Activated CD8-positive, alpha-beta memory T cell treated with anti-CD3 and anti-CD28 coated beads for 24 hours (primary cell): Measurements from ENCODE around the gene CNTNAP2.

Experiments used
- DNase-seq: peaks from one replicate; pipeline ENCODE4 v3.0.0-alpha.2; 2020

CNTNAP2 gene

GRCh38 chr7:148127374-148127773 is 2010.8 kb downstream of the CNTNAP2 start:
- DNase-seq, result no peak

DNA sequence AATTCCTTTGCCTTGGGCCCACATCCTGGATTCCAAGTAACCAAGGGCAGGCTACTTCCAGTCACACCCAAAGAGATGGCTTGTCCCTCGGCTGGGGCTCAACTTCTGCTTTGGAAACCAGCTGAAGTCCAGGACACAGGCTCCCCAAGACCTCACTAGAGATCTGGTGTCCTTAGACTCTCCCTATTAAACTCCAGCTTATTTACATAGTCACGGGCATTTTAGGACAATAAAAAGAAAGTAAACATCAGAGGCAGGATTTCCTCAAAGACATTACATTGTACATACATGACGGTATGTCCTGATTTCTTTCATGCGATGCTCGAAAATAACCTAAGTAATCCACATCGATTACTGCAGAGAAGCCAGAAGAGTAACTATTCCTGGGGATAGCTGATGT is 2012.4 kb downstream of the CNTNAP2 start:
- no peak for DNase-seq

GRCh38 chr7:148135116-148135515 is 2018.5 kb downstream of the CNTNAP2 start:
- no peak for DNase-seq

DNA sequence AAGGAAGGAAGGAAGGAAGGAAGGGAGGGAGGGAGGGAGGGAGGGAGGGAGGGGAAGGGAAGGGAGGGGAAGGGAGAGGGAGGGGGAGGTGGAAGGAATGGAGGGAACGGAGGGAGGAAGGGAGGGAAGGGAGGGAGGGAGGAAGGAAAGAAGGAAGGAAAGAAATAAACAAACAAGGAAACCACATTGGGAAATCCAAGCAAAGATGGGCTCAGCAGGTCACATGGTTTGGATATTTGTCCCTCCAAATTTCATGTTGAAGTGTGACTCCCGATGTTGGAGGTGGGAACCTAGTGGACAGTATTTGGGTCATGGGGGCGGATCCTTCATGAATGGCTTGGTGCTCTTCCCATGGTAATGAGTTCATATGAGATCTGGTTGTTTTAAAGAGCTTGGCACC is 2019.4 kb downstream of the CNTNAP2 start:
- DNase-seq, result no peak

- DNase-seq, result no peak
These were observed 2026.2 kb downstream of the CNTNAP2 start for GRCh38 chr7:148142660-148143248.

DNA sequence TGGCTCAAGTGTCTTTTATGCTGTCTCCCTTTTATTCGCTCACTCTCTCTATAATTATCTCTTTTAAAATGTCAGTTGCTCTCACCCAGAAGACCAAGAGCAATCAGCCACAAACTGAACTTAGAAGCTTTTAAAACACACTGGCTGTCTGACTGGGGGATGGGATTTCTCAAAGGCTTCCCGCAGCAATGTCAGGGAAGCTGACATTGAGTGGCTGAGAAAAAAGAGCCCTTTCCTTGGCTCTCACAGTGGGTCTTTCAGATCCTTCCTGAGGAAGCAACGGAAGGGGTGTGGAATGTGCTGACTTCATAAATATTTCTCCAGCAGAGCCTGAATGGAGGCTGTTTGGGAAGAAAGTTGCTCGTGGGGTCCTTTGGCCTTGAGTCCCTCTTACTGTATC is 2028.2 kb downstream of the CNTNAP2 start:
- DNase-seq, result no peak

- DNase-seq, result no peak
These were observed 2029.7 kb downstream of the CNTNAP2 start for GRCh38 chr7:148146346-148146745.

- no peak for DNase-seq
These were observed 2030.8 kb downstream of the CNTNAP2 start for GRCh38 chr7:148147438-148147837.

GRCh38 chr7:148148456-148148855 is 2031.9 kb downstream of the CNTNAP2 start:
- no peak for DNase-seq

- DNase-seq, result no peak
These were observed 2033.1 kb downstream of the CNTNAP2 start for GRCh38 chr7:148149730-148150129.

- DNase-seq, result no peak
These were observed 2035.2 kb downstream of the CNTNAP2 start for GRCh38 chr7:148151778-148152177.

DNA sequence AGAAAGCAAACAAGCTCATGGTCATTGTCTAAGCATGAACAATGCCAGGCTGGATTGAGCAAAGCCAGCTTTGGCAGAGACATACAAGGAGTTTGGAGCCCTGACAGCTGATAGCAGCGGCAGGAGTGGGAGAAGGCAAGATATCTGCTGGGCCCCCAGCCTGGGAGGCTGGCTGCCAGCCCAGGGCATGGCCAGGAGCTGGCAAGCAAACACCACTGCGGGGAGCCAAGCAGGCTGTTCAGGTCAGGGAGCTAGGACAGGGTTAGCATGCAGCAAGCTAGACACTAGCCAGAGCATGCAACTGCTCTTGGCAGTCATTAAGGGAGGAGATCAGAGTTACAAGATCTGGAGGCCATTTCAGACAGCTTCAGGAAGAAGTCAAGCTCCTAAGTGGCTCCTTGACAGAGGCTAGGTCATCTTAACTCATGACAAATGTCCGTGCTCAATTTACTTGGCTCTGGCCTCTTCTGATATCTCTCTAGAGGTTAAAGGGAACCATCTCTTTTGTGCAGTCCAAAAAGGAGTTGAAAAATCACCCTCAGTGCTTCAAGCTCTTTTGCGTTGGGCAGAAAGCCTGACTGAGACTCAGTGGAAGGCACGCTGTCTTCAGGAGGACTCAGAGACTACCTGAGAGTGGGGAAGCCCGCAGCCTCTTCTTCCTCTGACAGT is 2037.1 kb downstream of the CNTNAP2 start:
- no peak for DNase-seq

DNA sequence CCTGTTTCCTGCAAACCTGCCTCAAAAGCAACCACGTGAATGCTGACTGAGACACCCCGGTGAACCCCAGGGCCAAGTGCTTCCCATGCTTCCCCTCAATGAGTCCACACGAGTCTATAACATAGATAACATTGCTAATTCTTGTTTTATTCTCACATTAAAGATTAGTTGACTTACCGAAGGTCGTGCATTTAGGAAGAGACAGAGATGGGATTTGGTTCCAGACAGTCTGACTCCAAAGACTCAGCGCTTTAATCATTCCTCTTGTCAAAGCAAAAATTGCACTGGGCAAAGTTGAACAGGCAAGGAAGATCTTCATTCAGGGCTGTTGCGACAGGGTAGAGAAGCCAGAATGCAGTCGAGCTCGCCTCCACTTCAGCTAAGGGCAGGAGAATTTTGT is 2038.4 kb downstream of the CNTNAP2 start:
- DNase-seq, result no peak

DNA sequence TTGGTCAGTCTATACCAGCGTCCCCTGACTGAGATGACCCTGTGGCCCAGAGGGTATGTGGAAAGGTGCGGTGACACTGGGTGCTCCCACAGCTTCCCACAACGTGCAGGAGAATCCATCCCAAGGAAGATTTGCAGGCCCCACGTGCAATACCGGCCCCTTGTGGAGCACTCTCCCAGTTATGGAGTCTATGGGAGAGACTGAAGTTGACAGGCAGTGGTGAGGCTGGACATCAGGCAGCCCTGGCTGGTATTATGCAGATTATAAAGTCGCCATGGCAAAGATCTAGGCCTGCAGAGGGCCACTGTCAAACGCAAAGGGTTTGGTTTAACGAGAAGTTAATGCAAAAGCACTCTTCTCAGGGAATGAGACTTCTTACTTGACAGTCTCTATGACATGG is 2039.2 kb downstream of the CNTNAP2 start:
- no peak for DNase-seq

DNA sequence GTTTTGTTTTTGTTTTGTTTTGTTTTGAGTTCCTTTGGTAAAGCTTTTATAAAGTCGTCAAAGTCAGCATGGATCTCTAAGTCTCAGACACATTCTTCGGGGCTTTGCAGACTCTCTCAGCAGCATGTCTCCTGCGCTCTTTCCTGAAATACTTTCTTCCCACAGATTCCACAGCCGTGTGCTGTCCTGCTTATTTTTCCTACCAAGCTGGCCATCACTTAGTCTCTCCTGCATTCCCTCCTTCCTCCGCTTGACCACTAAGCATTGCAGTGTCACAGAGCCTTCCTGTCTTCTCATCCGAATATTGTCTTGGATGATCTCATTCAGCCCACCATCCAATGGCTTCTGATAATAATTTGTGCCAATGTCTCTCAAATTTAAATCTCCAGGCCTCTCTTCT is 2039.6 kb downstream of the CNTNAP2 start:
- DNase-seq, result no peak

DNA sequence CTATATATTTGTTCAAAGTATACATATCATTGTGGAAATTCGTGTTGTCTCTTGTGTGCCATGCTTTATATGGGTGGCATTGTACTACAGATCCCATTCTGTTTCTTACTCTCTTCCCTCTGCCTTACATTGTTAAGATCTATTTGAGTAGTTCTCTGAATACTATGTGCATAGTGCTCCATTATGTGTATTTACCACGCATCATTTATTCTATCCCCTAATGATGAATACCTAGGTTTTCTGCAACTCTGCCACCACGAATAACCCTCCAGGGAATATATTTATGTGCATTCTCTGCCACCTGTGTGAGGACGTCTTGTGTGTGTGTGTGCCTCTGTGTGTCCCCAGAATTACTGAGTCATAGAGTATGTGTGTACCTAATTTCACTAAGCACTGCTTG is 2042.7 kb downstream of the CNTNAP2 start:
- no peak for DNase-seq

- no peak for DNase-seq
These were observed 2045.2 kb downstream of the CNTNAP2 start for GRCh38 chr7:148161776-148162175.

DNA sequence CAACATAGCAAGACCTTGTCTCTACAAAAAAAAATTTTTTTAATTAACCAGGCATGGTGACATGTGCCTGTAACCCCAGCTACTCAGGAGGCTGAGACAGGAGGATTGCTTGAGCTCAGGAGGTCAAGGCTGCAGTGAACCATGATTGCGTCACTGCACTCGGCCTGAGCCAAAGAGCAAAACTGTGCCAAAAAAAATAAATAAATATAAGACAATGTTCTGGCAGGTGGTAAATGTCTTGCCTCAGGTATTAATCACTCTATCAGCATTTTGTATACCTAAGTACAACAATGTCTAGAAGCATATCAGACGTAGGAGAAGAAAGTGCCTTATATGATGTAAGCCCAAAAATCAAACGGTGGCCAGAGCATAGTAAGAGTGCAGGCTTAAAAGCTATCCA is 2046.2 kb downstream of the CNTNAP2 start:
- no peak for DNase-seq

DNA sequence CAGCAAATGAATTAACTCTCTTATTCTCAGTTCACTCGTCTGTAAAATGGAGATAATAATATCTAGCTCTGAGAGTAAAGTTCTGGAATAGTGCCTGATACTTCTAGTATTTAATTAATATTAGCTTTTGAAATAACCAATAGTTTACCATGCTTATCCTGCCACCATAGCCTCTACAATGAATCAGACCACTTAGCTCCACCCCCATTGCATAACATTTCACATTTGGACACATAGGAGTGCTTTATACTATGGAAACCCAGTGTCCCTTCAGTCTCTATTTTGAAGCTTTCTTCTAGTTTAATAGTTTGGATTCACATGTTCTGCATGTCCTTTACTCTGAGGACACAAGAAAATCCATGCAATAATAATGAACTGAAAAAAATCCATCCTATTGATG is 2046.6 kb downstream of the CNTNAP2 start:
- DNase-seq, result no peak

- no peak for DNase-seq
These were observed 2056.3 kb downstream of the CNTNAP2 start for GRCh38 chr7:148172920-148173319.

DNA sequence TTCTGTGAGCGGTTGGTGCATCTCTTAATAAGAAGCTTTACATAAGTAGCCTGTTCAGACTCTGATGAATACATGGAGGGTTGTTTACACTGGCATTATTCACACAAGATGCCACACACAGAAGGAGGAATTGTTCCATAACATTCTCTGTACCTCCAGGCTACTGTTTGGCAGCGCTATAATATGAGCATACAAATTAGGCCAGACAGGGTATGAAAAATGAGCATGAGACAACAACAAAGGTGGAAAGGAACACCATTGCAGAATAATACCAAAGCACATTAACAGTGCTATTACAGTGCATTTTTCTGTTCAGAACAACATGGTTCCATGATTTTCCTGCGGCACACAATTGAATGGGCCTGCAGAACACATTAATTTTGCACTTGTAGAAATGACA is 2056.8 kb downstream of the CNTNAP2 start:
- DNase-seq, result no peak

DNA sequence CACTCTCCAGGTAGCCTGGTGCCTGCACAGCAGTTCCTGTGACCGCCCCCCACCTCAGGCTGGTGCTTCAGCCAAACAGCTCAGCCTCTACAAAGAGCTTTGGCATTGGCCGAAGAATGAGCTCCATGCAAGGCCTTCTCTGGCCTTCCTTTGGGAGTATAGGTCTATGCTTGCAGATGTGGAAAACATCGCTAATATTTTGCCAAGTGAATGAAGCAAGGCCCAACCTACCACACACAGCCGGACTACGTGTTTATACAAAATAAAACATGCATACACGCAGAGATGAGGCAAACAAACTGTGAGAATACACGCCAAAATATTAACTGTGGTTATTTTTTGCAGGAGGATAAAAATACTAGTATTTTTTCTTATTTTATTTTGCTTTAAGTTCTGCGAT is 2057.8 kb downstream of the CNTNAP2 start:
- DNase-seq, result no peak

DNA sequence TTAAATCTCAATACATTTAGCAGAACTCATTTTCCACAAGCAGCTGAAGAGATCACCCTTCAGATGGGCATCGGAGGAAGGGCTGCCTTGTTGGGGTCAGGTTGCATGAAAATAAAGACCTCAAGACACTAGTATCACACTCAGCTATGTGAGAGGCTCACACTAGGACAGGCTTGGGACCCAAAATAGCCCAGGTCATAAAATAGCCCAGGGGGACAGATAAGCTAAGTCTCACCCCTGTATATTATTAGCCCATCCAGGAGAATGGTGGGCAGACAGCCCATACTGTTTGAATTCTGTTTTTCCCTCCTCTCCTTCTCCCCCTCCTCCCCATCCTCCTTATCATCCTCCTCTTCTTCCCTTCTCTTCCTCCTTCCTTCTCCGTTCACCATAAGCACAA is 2058.9 kb downstream of the CNTNAP2 start:
- no peak for DNase-seq

DNA sequence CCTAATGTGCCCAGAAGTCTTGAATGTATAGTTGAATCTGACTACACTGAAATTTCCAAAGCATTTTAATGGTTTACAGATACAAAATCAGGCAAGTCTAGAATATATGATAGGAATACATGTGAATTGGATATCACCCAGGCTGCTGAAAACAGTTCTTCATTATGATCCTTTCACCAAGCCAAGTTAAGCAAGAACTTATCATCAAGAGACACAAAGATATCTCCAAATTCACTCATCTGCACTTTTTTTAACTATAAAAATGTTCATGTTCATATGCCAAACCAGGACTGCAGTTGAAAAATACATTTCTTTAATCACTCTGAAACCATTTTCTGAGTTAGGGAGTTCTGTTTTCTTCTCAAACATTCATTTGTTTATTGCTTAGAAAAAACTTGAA is 2061.4 kb downstream of the CNTNAP2 start:
- DNase-seq, result no peak

- DNase-seq, result no peak
These were observed 2063.5 kb downstream of the CNTNAP2 start for GRCh38 chr7:148180075-148180474.
